ENCODE results near the gene KCP. TPM values are rescaled to one million over a fixed set of nuclear protein-coding genes. Genes with fewer than 3 reads are reported as not detected.

Gene KCP
- 1.3 TPM for polyA plus RNA-seq
- long read RNA-seq, donor 1, result 0 reads
- long read RNA-seq, donor 2, result 0 reads
- long read RNA-seq, donor 3, result 0 reads
- long read RNA-seq, donor 4, result 0 reads
- long read RNA-seq, donor 5, result 0 reads
- long read RNA-seq, donor 6, result 0 reads
- long read RNA-seq, donor 7, result 0 reads
- long read RNA-seq, donor 8, partial matches to known transcripts, result 240 of 240 reads
- long read RNA-seq, donor 8, other reads (novel, unspliced or antisense), result 0 of 240 reads
- long read RNA-seq, donor 9, partial matches to known transcripts, result 222 of 222 reads
- long read RNA-seq, donor 9, other reads (novel, unspliced or antisense), result 0 of 222 reads
- long read RNA-seq, donor 10, result 0 reads
- long read RNA-seq, donor 11, partial matches to known transcripts, result 130 of 130 reads
- long read RNA-seq, donor 11, other reads (novel, unspliced or antisense), result 0 of 130 reads

- H3K4me1 ChIP-seq (ENCODE audit: control insufficient read depth, insufficient read depth, low read length), result peaks cover 12% of the 10 kb centered on the region
- WGBS (ENCODE audit: insufficient coverage, low lambda C conversion rate), result no CpG with 5 or more reads among the region's 34 CpGs
- no peaks in the 10 kb centered on the region for H3K36me3 ChIP-seq (ENCODE audit: control insufficient read depth, insufficient read depth, low read length)
- H3K27ac ChIP-seq (ENCODE audit: low read length), result no peak within 1 kb of the TSS
- DNase-seq, result no peak
- no peaks in the 10 kb centered on the region for H3K9me3 ChIP-seq (ENCODE audit: control insufficient read depth, low read depth, low read length)
- H3K4me3 ChIP-seq (ENCODE audit: low read length), result peak within 1 kb of the TSS; percentile 23
- H3K27me3 ChIP-seq (ENCODE audit: control insufficient read depth, insufficient read depth, low read length), result peaks cover 65% of the 10 kb centered on the region
Observed at GRCh38 chr7:128910569-128910945, at the start of gene KCP. TSS of gene KCP (minus strand) at chr7:128910709. CDS start at chr7:128910676, 33 bp downstream.

- H3K27ac ChIP-seq (ENCODE audit: low read length), result no peak overlapping the region
- H3K4me3 ChIP-seq (ENCODE audit: low read length), result no peak overlapping the region
- H3K27me3 ChIP-seq (ENCODE audit: control insufficient read depth, insufficient read depth, low read length), result no peaks in the 10 kb centered on the region
- DNase-seq, result no peak
- H3K36me3 ChIP-seq (ENCODE audit: control insufficient read depth, insufficient read depth, low read length), result peaks cover 67% of the 10 kb centered on the region
- no peaks in the 10 kb centered on the region for H3K4me1 ChIP-seq (ENCODE audit: control insufficient read depth, insufficient read depth, low read length)
- H3K9me3 ChIP-seq (ENCODE audit: control insufficient read depth, low read depth, low read length), result no peaks in the 10 kb centered on the region
- no CpG with 5 or more reads among the region's 4 CpGs for WGBS (ENCODE audit: insufficient coverage, low lambda C conversion rate)
Observed at GRCh38 chr7:128959296-128959695, 48.8 kb upstream of the KCP start.

- Histone ChIP-seq H3K36me3 (ENCODE audit: control insufficient read depth, insufficient read depth, low read length) (peaks cover 81% of the 10 kb centered on the region), H3K27ac (ENCODE audit: low read length) (no peak overlapping the region), H3K4me1 (ENCODE audit: control insufficient read depth, insufficient read depth, low read length) (no peaks in the 10 kb centered on the region), H3K4me3 (ENCODE audit: low read length) (no peak overlapping the region), H3K27me3 (ENCODE audit: control insufficient read depth, insufficient read depth, low read length) (no peaks in the 10 kb centered on the region), H3K9me3 (ENCODE audit: control insufficient read depth, low read depth, low read length) (no peaks in the 10 kb centered on the region)
- DNase-seq, result no peak
Observed at GRCh38 chr7:128955981-128956380, 45.5 kb upstream of the KCP start.

- Histone ChIP-seq H3K4me3 (ENCODE audit: low read length) (no peak overlapping the region), H3K27ac (ENCODE audit: low read length) (no peak overlapping the region), H3K27me3 (ENCODE audit: control insufficient read depth, insufficient read depth, low read length) (no peaks in the 10 kb centered on the region), H3K4me1 (ENCODE audit: control insufficient read depth, insufficient read depth, low read length) (no peaks in the 10 kb centered on the region), H3K36me3 (ENCODE audit: control insufficient read depth, insufficient read depth, low read length) (peaks cover 79% of the 10 kb centered on the region), H3K9me3 (ENCODE audit: control insufficient read depth, low read depth, low read length) (no peaks in the 10 kb centered on the region)
- 62% methylated on average over 10 of the region's 15 CpGs for WGBS (ENCODE audit: insufficient coverage, low lambda C conversion rate)
- DNase-seq, result no peak
Observed at GRCh38 chr7:128954830-128955802, 44.6 kb upstream of the KCP start.

- 86% methylated on average over 1 of the region's 2 CpGs for WGBS (ENCODE audit: insufficient coverage, low lambda C conversion rate)
- peaks cover 69% of the 10 kb centered on the region for H3K36me3 ChIP-seq (ENCODE audit: control insufficient read depth, insufficient read depth, low read length)
- DNase-seq, result no peak
Observed at GRCh38 chr7:128954150-128954549, 43.6 kb upstream of the KCP start.

GRCh38 chr7:128951296-128951695 is 40.8 kb upstream of the KCP start:
- Histone ChIP-seq H3K4me1 (ENCODE audit: control insufficient read depth, insufficient read depth, low read length) (no peaks in the 10 kb centered on the region), H3K27ac (ENCODE audit: low read length) (no peak overlapping the region), H3K9me3 (ENCODE audit: control insufficient read depth, low read depth, low read length) (no peaks in the 10 kb centered on the region), H3K4me3 (ENCODE audit: low read length) (no peak overlapping the region), H3K36me3 (ENCODE audit: control insufficient read depth, insufficient read depth, low read length) (peaks cover 46% of the 10 kb centered on the region), H3K27me3 (ENCODE audit: control insufficient read depth, insufficient read depth, low read length) (no peaks in the 10 kb centered on the region)
- DNase-seq, result no peak
- 80% methylated on average over 1 of the region's 5 CpGs for WGBS (ENCODE audit: insufficient coverage, low lambda C conversion rate)

More at GRCh38 chr7:128954150-128954549, 43.6 kb upstream of the KCP start:
- Histone ChIP-seq H3K4me3 (ENCODE audit: low read length) (no peak overlapping the region), H3K9me3 (ENCODE audit: control insufficient read depth, low read depth, low read length) (no peaks in the 10 kb centered on the region), H3K4me1 (ENCODE audit: control insufficient read depth, insufficient read depth, low read length) (no peaks in the 10 kb centered on the region), H3K27ac (ENCODE audit: low read length) (no peak overlapping the region), H3K27me3 (ENCODE audit: control insufficient read depth, insufficient read depth, low read length) (no peaks in the 10 kb centered on the region)

- Histone ChIP-seq H3K27me3 (ENCODE audit: control insufficient read depth, insufficient read depth, low read length) (no peaks in the 10 kb centered on the region), H3K36me3 (ENCODE audit: control insufficient read depth, insufficient read depth, low read length) (peaks cover 26% of the 10 kb centered on the region), H3K4me1 (ENCODE audit: control insufficient read depth, insufficient read depth, low read length) (no peaks in the 10 kb centered on the region), H3K4me3 (ENCODE audit: low read length) (no peak overlapping the region), H3K27ac (ENCODE audit: low read length) (no peak overlapping the region), H3K9me3 (ENCODE audit: control insufficient read depth, low read depth, low read length) (no peaks in the 10 kb centered on the region)
- WGBS (ENCODE audit: insufficient coverage, low lambda C conversion rate), result no CpG with 5 or more reads among the region's 4 CpGs
- DNase-seq, result no peak
Observed at GRCh38 chr7:128948976-128949760, 38.7 kb upstream of the KCP start.

- Histone ChIP-seq H3K27ac (ENCODE audit: low read length) (no peak overlapping the region), H3K36me3 (ENCODE audit: control insufficient read depth, insufficient read depth, low read length) (peaks cover 20% of the 10 kb centered on the region), H3K27me3 (ENCODE audit: control insufficient read depth, insufficient read depth, low read length) (no peaks in the 10 kb centered on the region), H3K4me3 (ENCODE audit: low read length) (no peak overlapping the region), H3K4me1 (ENCODE audit: control insufficient read depth, insufficient read depth, low read length) (no peaks in the 10 kb centered on the region), H3K9me3 (ENCODE audit: control insufficient read depth, low read depth, low read length) (no peaks in the 10 kb centered on the region)
- no CpG with 5 or more reads among the region's 12 CpGs for WGBS (ENCODE audit: insufficient coverage, low lambda C conversion rate)
- DNase-seq, result no peak
Observed at GRCh38 chr7:128948312-128948973, 37.9 kb upstream of the KCP start.

GRCh38 chr7:128947854-128948253 is 37.3 kb upstream of the KCP start:
- no peaks in the 10 kb centered on the region for H3K4me1 ChIP-seq (ENCODE audit: control insufficient read depth, insufficient read depth, low read length)
- H3K36me3 ChIP-seq (ENCODE audit: control insufficient read depth, insufficient read depth, low read length), result peaks cover 15% of the 10 kb centered on the region
- WGBS (ENCODE audit: insufficient coverage, low lambda C conversion rate), result no CpG with 5 or more reads among the region's 9 CpGs

More at GRCh38 chr7:128947854-128948253, 37.3 kb upstream of the KCP start:
- H3K27me3 ChIP-seq (ENCODE audit: control insufficient read depth, insufficient read depth, low read length), result no peaks in the 10 kb centered on the region
- H3K27ac ChIP-seq (ENCODE audit: low read length), result no peak overlapping the region
- no peak for DNase-seq
- no peaks in the 10 kb centered on the region for H3K9me3 ChIP-seq (ENCODE audit: control insufficient read depth, low read depth, low read length)
- no peak overlapping the region for H3K4me3 ChIP-seq (ENCODE audit: low read length)

Measured in large intestine (tissue), 12 donors.